OCI-M1 (cell line): ENCODE data around the gene SECTM1.

Source experiments
- DNase-seq: peaks from one replicate; lab custom pipeline; 2025; lab: John Stamatoyannopoulos, UW

SECTM1 gene

GRCh38 chr17:82299452-82299851 lies 34.1 kb downstream of the SECTM1 start:
- DNase-seq, result no peak

- no peak for DNase-seq
Observed at GRCh38 chr17:82298538-82299421, 34.8 kb downstream of the SECTM1 start.

- peak; percentile 85 for DNase-seq
Observed at GRCh38 chr17:82297714-82298537, 35.6 kb downstream of the SECTM1 start.

- DNase-seq, result peak; percentile 84
Observed at GRCh38 chr17:82297280-82297713, 36.3 kb downstream of the SECTM1 start.

GRCh38 chr17:82296511-82297279 lies 36.9 kb downstream of the SECTM1 start:
- no peak for DNase-seq

- no peak for DNase-seq
Observed at GRCh38 chr17:82295472-82295814, 38.1 kb downstream of the SECTM1 start.

- DNase-seq, result no peak
Observed at GRCh38 chr17:82294064-82294773, 39.3 kb downstream of the SECTM1 start.

GRCh38 chr17:82292251-82293154 lies 41.1 kb downstream of the SECTM1 start:
- peak; percentile 99 for DNase-seq

- no peak for DNase-seq
Observed at GRCh38 chr17:82291582-82292250, 41.9 kb downstream of the SECTM1 start.

GRCh38 chr17:82287868-82288801 lies 45.4 kb downstream of the SECTM1 start:
- DNase-seq, result peak; percentile 15

- peak; percentile 15 for DNase-seq
Observed at GRCh38 chr17:82287013-82287867, 46.3 kb downstream of the SECTM1 start.

- no peak for DNase-seq
Observed at GRCh38 chr17:82285141-82285540, 48.4 kb downstream of the SECTM1 start.

- DNase-seq, result peak; percentile 10
Observed at GRCh38 chr17:82283208-82283749, 50.3 kb downstream of the SECTM1 start.

- no peak for DNase-seq
Observed at GRCh38 chr17:82282239-82283207, 51.0 kb downstream of the SECTM1 start.

GRCh38 chr17:82281502-82282238 lies 51.9 kb downstream of the SECTM1 start:
- no peak for DNase-seq

- DNase-seq, result no peak
Observed at GRCh38 chr17:82281076-82281475, 52.5 kb downstream of the SECTM1 start.
